Lung (tissue), 12 donors: ENCODE results near the gene ARL5C. TPM values are rescaled to one million over a fixed set of nuclear protein-coding genes. Genes with fewer than 3 reads are reported as not detected.

Experiments
- ATAC-seq: fragments of 200-7000 bp; cut with Tn5 transposase; one replicate; pipeline ENCODE4 v1.9.1; 2020; ENCODE audit warnings: moderate number of reproducible peaks; ENCODE audit not compliant: insufficient read depth, low FRiP score
- DNase-seq, 3 donors: peaks; one replicate each; pipeline ENCODE4 v3.0.0-alpha.2; 2013 to 2017
- H3K27ac ChIP-seq, 2 donors: one replicate each; pipeline ENCODE4 v1.5.1; 2013; ENCODE audit warnings: mild to moderate bottlenecking in 2 of 2, moderate library complexity in 2 of 2, control low read depth in 1 of 2, inconsistent platforms in 1 of 2, low read depth in 1 of 2, low read length in 1 of 2
- H3K27me3 ChIP-seq, 3 donors: one replicate each; pipeline ENCODE4 v1.5.1; 2013; ENCODE audit warnings: low read length in 2 of 3; ENCODE audit not compliant: control insufficient read depth in 3 of 3, insufficient read depth in 3 of 3
- H3K36me3 ChIP-seq, 4 donors: one replicate each; pipeline ENCODE4 v1.5.1; 2013; ENCODE audit warnings: low read length in 4 of 4, mild to moderate bottlenecking in 1 of 4, moderate library complexity in 1 of 4; ENCODE audit not compliant: control insufficient read depth in 4 of 4, insufficient read depth in 4 of 4
- H3K4me1 ChIP-seq, 5 donors: one replicate each; pipeline ENCODE4 v1.5.1; 2013; ENCODE audit warnings: low read length in 5 of 5, mild to moderate bottlenecking in 2 of 5, moderate library complexity in 1 of 5; ENCODE audit not compliant: control insufficient read depth in 5 of 5, insufficient read depth in 5 of 5
- H3K4me3 ChIP-seq: one replicate; pipeline ENCODE4 v1.5.1; 2013; ENCODE audit warnings: mild to moderate bottlenecking, control low read depth, moderate library complexity
- H3K9ac ChIP-seq, 2 donors: one replicate each; pipeline ENCODE4 v1.5.1; 2013; ENCODE audit warnings: low read length in 2 of 2, control low read depth in 1 of 2; ENCODE audit not compliant: insufficient read depth in 1 of 2
- H3K9me3 ChIP-seq, 4 donors: one replicate each; pipeline ENCODE4 v1.5.1; 2013; ENCODE audit warnings: low read length in 3 of 4, mild to moderate bottlenecking in 1 of 4, moderate library complexity in 1 of 4; ENCODE audit not compliant: control insufficient read depth in 4 of 4, insufficient read depth in 3 of 4
- CTCF ChIP-seq: IDR thresholded peaks from 2 replicates; pipeline ENCODE4 v1.5.1; 2012; ENCODE audit warnings: mild to moderate bottlenecking; ENCODE audit errors: control extremely low read depth, extremely low read depth
- WGBS, 2 donors: extraction: QIAGEN DNeasy Blood & Tissue Kit; methylation state at CpG; one replicate each; pipeline ENCODE4 v1.1.7; 2013; 5-methylcytosine and 5-hydroxymethylcytosine counted together
- polyA plus RNA-seq, 2 donors: library from polyadenylated mRNA; stranded (reverse); fragments of 200-250 nt; gene quantifications; one replicate each; pipeline ENCODE4 v1.2.1, GENCODE V29; 2013
- total RNA-seq, 2 donors: library from RNA; depleted of rRNA in 1 of 2; stranded (reverse); fragments of >200 nt in 1 of 2; gene quantifications; one replicate each; pipeline ENCODE4 v1.2.1, GENCODE V29; 2014 to 2021
- donor health status: control.
- donor health status: control.
- donor health status: Bipolar disorder and iron deficiency.
- donor health status: healthy.
- donor health status: DM: yes; HTN: yes; CAD: no.

The ARL5C gene
- total and polyA plus RNA-seq, 4 donors: not detected

DNA sequence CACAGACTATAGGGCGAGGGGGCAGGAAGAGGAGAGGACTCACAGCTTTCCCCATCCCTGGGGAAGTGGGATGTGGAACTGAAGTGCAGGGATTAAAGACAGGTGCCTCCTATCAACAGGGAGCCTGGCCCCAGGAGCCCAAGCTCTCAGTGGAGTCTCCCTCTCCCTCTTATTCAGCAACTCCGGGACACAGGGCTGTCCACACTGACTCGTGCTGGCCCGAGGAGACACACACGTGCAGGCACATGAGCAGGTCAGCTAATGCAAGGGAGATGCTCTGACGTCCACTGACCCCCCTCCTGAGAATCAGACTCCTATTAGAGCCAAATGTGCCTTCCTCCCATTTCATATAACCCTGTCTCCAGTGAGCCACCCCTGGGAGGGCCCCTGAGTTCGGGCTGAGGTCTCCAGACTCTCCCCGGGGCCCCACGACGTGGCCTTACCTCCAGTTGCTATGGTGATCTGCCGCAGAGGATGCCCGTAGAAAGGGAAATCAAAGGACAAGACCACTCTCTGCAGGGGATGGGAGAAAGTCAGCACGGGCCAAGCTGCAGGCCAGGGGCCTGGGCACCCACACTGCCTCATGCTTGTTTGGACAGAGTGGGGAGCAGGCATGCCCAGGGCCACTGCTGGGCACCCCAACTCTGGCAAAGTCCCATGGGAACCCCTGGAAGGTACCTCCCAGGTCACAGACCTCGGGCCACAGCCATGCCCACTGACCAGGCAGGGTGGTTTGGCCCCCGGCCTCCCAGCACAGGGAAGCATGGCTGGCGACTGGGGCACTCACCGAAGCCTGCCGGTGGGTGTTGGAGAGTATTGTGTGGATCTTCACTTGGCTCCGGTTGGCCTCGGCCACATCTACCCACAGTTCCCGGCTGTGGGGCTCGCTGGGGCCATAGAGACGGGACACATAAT lies 57.2 kb downstream of the ARL5C start:
- Histone ChIP-seq H3K27me3 (no peaks in the 10 kb centered on the region), H3K4me1 (peaks cover 0 to 7% (median 3%) of the 10 kb centered on the region in 5 donors), H3K9ac (no peak overlapping the region), H3K9me3 (no peaks in the 10 kb centered on the region), H3K4me3 (no peak overlapping the region), H3K36me3 (no peaks in the 10 kb centered on the region), H3K27ac (no peak overlapping the region)
- ATAC-seq (no peak), DNase-seq (no peak)
- TF ChIP-seq CTCF: no peak
- WGBS, 2 donors: 84% methylated on average over 23 of the region's 23 CpGs

GRCh38 chr17:39107973-39108372 lies 58.0 kb downstream of the ARL5C start:
- DNase-seq (no peak), ATAC-seq (no peak)
- H3K27ac ChIP-seq: no peak overlapping the region
- peaks cover 0 to 7% (median 3%) of the 10 kb centered on the region in 5 donors for H3K4me1 ChIP-seq
- no peaks in the 10 kb centered on the region for H3K27me3 ChIP-seq
- TF ChIP-seq CTCF: no peak
- H3K9ac ChIP-seq: no peak overlapping the region
- H3K36me3 ChIP-seq: no peaks in the 10 kb centered on the region
- no peaks in the 10 kb centered on the region for H3K9me3 ChIP-seq
- H3K4me3 ChIP-seq: no peak overlapping the region
- WGBS, 2 donors: 90 to 92% methylated on average over 8 of the region's 8 CpGs

DNA sequence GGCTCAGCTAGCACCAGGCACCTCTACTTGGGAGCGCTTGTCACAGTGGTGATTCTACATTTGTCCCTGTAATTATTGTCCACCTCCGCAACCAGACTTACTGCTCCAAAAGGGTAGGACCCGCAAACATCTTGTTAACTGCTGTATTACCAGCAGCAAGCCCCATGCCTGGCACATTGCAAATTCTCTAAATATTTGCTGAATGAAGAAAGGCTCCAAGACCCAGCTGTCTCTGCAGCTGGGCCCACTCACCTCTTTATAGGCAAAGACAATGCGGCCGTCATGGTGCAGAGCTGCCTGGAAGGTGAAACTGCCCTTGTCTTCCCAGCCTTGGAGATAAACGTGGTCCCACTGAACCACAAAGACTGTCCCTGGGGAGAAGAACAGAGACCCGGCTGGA lies 58.8 kb downstream of the ARL5C start:
- WGBS, 2 donors: 87 to 92% methylated on average over 7 of the region's 7 CpGs

More for the DNA sequence above, 58.8 kb downstream of the ARL5C start:
- no peak for ATAC-seq
- Histone ChIP-seq H3K36me3 (no peaks in the 10 kb centered on the region), H3K27ac (no peak overlapping the region), H3K9me3 (no peaks in the 10 kb centered on the region), H3K9ac (no peak overlapping the region), H3K4me3 (no peak overlapping the region), H3K27me3 (no peaks in the 10 kb centered on the region), H3K4me1 (peaks cover 0 to 7% (median 3%) of the 10 kb centered on the region in 5 donors)
- DNase-seq: no peak
- no peak for TF ChIP-seq CTCF

Other genes starting within 250 kb of the ARL5C start
- not detected for gene FBXO47, start 198.8 kb downstream of the ARL5C start, total RNA-seq
- gene FBXO47, start 198.8 kb downstream of the ARL5C start, polyA plus RNA-seq: not detected
- 1 to 10 TPM; 4.9 to 7.3 TPM for gene PLXDC1, start 14.5 kb downstream of the ARL5C start, total RNA-seq
- 1 to 10 TPM; 1.7 to 5.9 TPM for gene PLXDC1, start 14.5 kb downstream of the ARL5C start, polyA plus RNA-seq
- 10 to 100 TPM in 1 of 2 donors, 1 to 10 TPM in 1; 8.2 to 49.6 TPM for gene CACNB1, start 31.5 kb upstream of the ARL5C start, total RNA-seq
- 10 to 100 TPM in 1 of 2 donors, 1 to 10 TPM in 1; 6.8 to 35.1 TPM for gene CACNB1, start 31.5 kb upstream of the ARL5C start, polyA plus RNA-seq
- gene RPL19, start 34.1 kb upstream of the ARL5C start, total RNA-seq: 1,000 to 10,000 TPM; 1,387 to 1,536 TPM
- gene RPL19, start 34.1 kb upstream of the ARL5C start, polyA plus RNA-seq: 1,000 to 10,000 TPM; 2,407 to 4,055 TPM
- 1 to 10 TPM in 1 of 2 donors, not detected in 1; 1.7 TPM for gene STAC2, start 59.8 kb upstream of the ARL5C start, total RNA-seq
- under 1 TPM; 0.26 to 0.42 TPM for gene STAC2, start 59.8 kb upstream of the ARL5C start, polyA plus RNA-seq
- gene FBXL20, start 235.5 kb upstream of the ARL5C start, total RNA-seq: 10 to 100 TPM; 19.0 to 31.7 TPM
- gene FBXL20, start 235.5 kb upstream of the ARL5C start, polyA plus RNA-seq: 1 to 10 TPM; 3.2 to 4.0 TPM